HFFc6 (cell line): ENCODE results near the gene THSD7B. TPM values are rescaled to one million over a fixed set of nuclear protein-coding genes. Genes with fewer than 3 reads are reported as not detected.

Experiments used
- DNase-seq: peaks from one replicate; pipeline ENCODE4 v3.0.0-alpha.2; 2018
- H3K27ac Mint-ChIP-seq: 2 replicates; pipeline ENCODE4 v1.8.0; 2020; ENCODE audit warnings: mild to moderate bottlenecking, mixed read lengths
- H3K27me3 Mint-ChIP-seq: 2 replicates; pipeline ENCODE4 v1.8.0; 2021; ENCODE audit warnings: mild to moderate bottlenecking, moderate library complexity, mixed read lengths; ENCODE audit not compliant: insufficient read depth
- H3K36me3 Mint-ChIP-seq: 2 replicates; pipeline ENCODE4 v1.8.0; 2021; ENCODE audit warnings: low read depth, mixed read lengths
- H3K4me1 Mint-ChIP-seq: 2 replicates; pipeline ENCODE4 v1.8.0; 2020; ENCODE audit warnings: low read depth, mixed read lengths
- H3K4me3 Mint-ChIP-seq: 2 replicates; pipeline ENCODE4 v1.8.0; 2020; ENCODE audit warnings: mild to moderate bottlenecking, moderate library complexity, mixed read lengths
- H3K9me3 Mint-ChIP-seq: 2 replicates; pipeline ENCODE4 v1.8.0; 2020; ENCODE audit warnings: mild to moderate bottlenecking, mixed read lengths
- total RNA-seq, 6 experiments: library from RNA; stranded (reverse); fragmentation: NEBNext Ultra II Directional; extraction: Animal tissue kit (Norgen Biotek cat#: 25700); gene quantifications; 2 replicates in 1 of 6; 3 replicates in 5 of 6; pipeline ENCODE4 v1.2.3, GENCODE V29; 2021
- TF ChIP-seq, protein P1 (sequence below): fragments of 200-600 bp; sonication (generic); IDR thresholded peaks from 2 replicates; pipeline ENCODE4 v1.5.0; 2021; ENCODE audit warnings: antibody characterized with exemption, mild to moderate bottlenecking

THSD7B gene
- total RNA-seq, 6 experiments from 2014 or later: 0.10 to 0.25 (median 0.22) TPM; not detected in 2

DNA sequence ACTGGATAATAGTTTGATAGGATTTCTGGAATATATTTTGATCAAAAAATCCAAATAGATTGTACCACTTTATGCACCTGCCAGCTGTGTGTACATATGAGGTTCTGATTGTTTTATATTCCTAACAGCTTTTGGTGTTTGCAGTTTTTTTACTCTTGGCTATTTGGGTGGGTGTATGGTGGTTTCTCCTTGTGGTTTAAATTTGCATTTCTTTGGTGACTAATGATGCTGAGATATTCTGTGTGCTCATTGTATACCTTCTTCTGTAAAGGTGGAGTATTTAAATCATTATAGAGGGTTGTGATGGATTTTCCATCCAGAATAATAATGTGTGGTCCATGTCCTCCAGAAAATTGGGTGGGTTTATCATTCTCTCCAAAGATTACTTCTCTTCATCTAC, 372.9 kb downstream of the THSD7B start:
- Mint-ChIP-seq H3K27me3 (0 out of 2 replicates have a peak, but pooled peaks cover 1% of the 10 kb centered on the region), H3K9me3 (no peaks in the 10 kb centered on the region), H3K4me1 (peaks cover 1% of the 10 kb centered on the region; the same call in 1 of the 2 replicates), H3K27ac (no peak overlapping the region), H3K36me3 (0 out of 2 replicates have a peak, but pooled peaks cover 5% of the 10 kb centered on the region), H3K4me3 (no peak overlapping the region)
- DNase-seq: no peak
- TF ChIP-seq, protein P1, sequence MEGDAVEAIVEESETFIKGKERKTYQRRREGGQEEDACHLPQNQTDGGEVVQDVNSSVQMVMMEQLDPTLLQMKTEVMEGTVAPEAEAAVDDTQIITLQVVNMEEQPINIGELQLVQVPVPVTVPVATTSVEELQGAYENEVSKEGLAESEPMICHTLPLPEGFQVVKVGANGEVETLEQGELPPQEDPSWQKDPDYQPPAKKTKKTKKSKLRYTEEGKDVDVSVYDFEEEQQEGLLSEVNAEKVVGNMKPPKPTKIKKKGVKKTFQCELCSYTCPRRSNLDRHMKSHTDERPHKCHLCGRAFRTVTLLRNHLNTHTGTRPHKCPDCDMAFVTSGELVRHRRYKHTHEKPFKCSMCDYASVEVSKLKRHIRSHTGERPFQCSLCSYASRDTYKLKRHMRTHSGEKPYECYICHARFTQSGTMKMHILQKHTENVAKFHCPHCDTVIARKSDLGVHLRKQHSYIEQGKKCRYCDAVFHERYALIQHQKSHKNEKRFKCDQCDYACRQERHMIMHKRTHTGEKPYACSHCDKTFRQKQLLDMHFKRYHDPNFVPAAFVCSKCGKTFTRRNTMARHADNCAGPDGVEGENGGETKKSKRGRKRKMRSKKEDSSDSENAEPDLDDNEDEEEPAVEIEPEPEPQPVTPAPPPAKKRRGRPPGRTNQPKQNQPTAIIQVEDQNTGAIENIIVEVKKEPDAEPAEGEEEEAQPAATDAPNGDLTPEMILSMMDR: no peak

GRCh38 chr2:137151731-137152130, 386.4 kb downstream of the THSD7B start:
- Mint-ChIP-seq H3K36me3 (peaks cover 11% of the 10 kb centered on the region), H3K9me3 (peaks cover 5% of the 10 kb centered on the region; the same call in 1 of the 2 replicates), H3K4me1 (peaks cover 28% of the 10 kb centered on the region), H3K27ac (no peak overlapping the region), H3K27me3 (no peaks in the 10 kb centered on the region), H3K4me3 (no peak overlapping the region)
- no peak for DNase-seq
- TF ChIP-seq, protein P1: no peak

- Mint-ChIP-seq H3K4me1 (peaks cover 41% of the 10 kb centered on the region), H3K4me3 (peak overlapping the region; percentile 63; the same call in 1 of the 2 replicates), H3K9me3 (no peaks in the 10 kb centered on the region), H3K27me3 (no peaks in the 10 kb centered on the region), H3K36me3 (no peaks in the 10 kb centered on the region), H3K27ac (peak overlapping the region; percentile 75)
- TF ChIP-seq, protein P1: no peak
- DNase-seq: no peak
Measured at GRCh38 chr2:137154946-137155345, 389.6 kb downstream of the THSD7B start.

DNA sequence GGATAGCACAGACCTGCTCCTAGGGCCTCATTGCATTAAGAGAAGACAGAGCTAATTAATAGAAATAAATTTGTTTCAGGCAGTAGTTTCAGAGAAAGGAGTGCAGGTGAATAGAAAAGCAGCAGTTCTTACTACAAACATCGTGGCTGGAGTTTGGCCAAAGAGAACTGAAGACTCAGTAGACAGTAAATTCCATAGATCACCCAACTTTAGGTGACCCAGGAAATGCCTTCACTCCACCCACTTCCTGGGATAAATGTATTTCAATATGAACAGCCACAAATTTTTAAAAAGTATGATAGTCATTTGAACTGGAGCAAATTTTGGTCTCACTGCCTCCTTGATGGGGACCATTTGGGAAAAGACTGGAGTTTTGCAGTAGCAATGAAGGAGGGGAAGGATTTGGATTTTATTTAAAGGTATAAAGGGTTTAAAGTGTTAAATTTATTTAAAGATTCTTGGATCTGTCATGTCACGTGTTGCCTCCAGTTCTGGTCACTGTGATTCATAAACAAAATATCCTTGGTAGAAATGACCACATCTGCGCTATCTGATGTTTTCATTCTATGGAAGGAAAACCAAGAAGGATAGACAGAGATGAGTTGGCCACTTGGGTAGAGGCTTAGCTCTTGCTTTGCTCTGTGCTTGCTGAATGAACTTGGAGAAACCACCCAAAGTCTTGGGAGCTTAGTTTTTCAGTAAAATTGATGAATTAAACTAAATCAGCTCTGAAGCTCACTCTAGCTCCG, 390.2 kb downstream of the THSD7B start:
- Mint-ChIP-seq H3K36me3 (no peaks in the 10 kb centered on the region), H3K4me1 (peaks cover 41% of the 10 kb centered on the region), H3K27me3 (no peaks in the 10 kb centered on the region), H3K27ac (peak overlapping the region; percentile 75), H3K9me3 (no peaks in the 10 kb centered on the region), H3K4me3 (peak overlapping the region; percentile 63)
- TF ChIP-seq, protein P1: no peak
- DNase-seq: peak; percentile 78

DNA sequence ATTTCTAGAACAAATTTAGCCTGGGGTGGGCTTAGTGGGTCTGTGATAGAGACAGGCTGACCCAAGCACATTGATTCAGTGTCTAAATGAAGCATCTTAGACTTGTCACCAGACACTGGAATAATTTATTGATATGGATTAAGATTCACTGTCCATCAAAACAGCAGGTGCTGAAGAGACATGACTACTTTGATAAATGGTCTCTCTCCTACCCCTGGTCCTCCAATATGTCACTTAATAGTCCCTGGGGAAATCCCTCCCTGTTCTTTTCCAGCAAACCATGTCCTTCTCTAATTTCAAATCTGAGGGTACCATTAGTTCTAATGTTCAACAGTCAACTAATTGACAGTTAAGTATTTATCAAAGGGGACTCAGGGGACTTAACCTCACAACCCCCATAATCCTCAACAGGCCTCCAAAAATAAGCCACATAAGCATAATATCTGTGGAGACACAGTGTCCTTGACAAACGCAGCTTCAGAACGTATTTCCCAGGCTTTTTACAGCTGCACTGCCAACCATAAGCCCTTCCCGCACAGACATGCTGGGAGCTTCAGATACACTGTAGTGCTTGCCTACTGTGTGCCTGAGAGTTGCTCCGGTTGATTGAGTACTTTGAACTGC, 391.0 kb downstream of the THSD7B start:
- DNase-seq: no peak
- H3K27me3 Mint-ChIP-seq: no peaks in the 10 kb centered on the region

More for the DNA sequence above, 391.0 kb downstream of the THSD7B start:
- H3K36me3 Mint-ChIP-seq: no peaks in the 10 kb centered on the region
- peaks cover 46% of the 10 kb centered on the region for H3K4me1 Mint-ChIP-seq
- peak overlapping the region; percentile 75 for H3K27ac Mint-ChIP-seq
- H3K4me3 Mint-ChIP-seq: peak overlapping the region; percentile 63
- TF ChIP-seq, protein P1: no peak
- no peaks in the 10 kb centered on the region for H3K9me3 Mint-ChIP-seq
